Upper lobe of left lung (tissue), 6 donors: ENCODE data around the gene RPL27A. TPM values are rescaled to one million over a fixed set of nuclear protein-coding genes. Genes with fewer than 3 reads are reported as not detected.

Experiments used
- ATAC-seq, 2 donors: fragments of 200-7000 bp; cut with Tn5 transposase; one replicate each; pipeline ENCODE4 v1.9.1; 2022; ENCODE audit warnings: mild to moderate bottlenecking in 2 of 2, moderate library complexity in 2 of 2; ENCODE audit not compliant: low FRiP score in 2 of 2
- DNase-seq, 2 donors: peaks; one replicate each; pipeline ENCODE4 v3.0.0-alpha.2; 2019 to 2020
- H3K27ac ChIP-seq, 4 donors: fragments of 200-600 bp; sonication (generic); one replicate each; pipeline ENCODE4 v1.5.1; 2016 to 2019
- H3K27me3 ChIP-seq, 4 donors: fragments of 200-600 bp; sonication (generic); one replicate each; pipeline ENCODE4 v1.5.1; 2017 to 2019
- H3K36me3 ChIP-seq, 4 donors: fragments of 200-600 bp; sonication (generic); one replicate each; pipeline ENCODE4 v1.5.1; 2016 to 2019
- H3K4me1 ChIP-seq, 4 donors: fragments of 200-600 bp; sonication (generic); one replicate each; pipeline ENCODE4 v1.5.1; 2018 to 2019
- H3K4me3 ChIP-seq, 4 donors: fragments of 200-600 bp; sonication (generic); one replicate each; pipeline ENCODE4 v1.5.1; 2017 to 2019; ENCODE audit warnings: mild to moderate bottlenecking in 2 of 4, moderate library complexity in 1 of 4
- H3K9me3 ChIP-seq, 4 donors: fragments of 200-600 bp; sonication (generic); one replicate each; pipeline ENCODE4 v1.5.1; 2018 to 2019
- EP300 ChIP-seq, 4 donors: sonication (generic); formaldehyde crosslinking; IDR thresholded peaks; one replicate each; pipeline ENCODE4 v1.5.1; 2017; ENCODE audit warnings: antibody characterized with exemption in 4 of 4, control low read depth in 2 of 4
- POLR2A ChIP-seq, 4 donors: fragments of 450-650 bp; IDR thresholded peaks; one replicate each; pipeline ENCODE4 v1.5.1; 2016 to 2017; ENCODE audit warnings: antibody characterized with exemption in 4 of 4, mild to moderate bottlenecking in 2 of 4
- POLR2AphosphoS5 ChIP-seq, 2 donors: sonication (generic); formaldehyde crosslinking; IDR thresholded peaks; one replicate each; pipeline ENCODE4 v1.5.1; 2017; ENCODE audit warnings: antibody characterized with exemption in 2 of 2
- WGBS, 2 donors: methylation state at CpG; one replicate each; pipeline ENCODE4 v1.1.5; 2017 to 2018; 5-methylcytosine and 5-hydroxymethylcytosine counted together
- total RNA-seq, 6 donors: library from RNA; depleted of rRNA in 4 of 6; stranded (reverse); fragments of >200 nt in 4 of 6; gene quantifications; one replicate each; pipeline versions ENCODE4 v1.1.0 to v1.2.1, GENCODE V29; 2016 to 2021
- TF ChIP-seq, protein P1 (sequence below), 6 experiments: fragments of 450-650 bp in 4 of 6; fragments of 200-600 bp in 2 of 6; sonication (generic) in 2 of 6; IDR thresholded peaks; one replicate each; pipeline ENCODE4 v1.5.1; 2016 to 2019; ENCODE audit warnings: antibody characterized with exemption in 6 of 6
- donor health status: DM: no; HTN: no; CAD: no; lungs with moderate emphysema.
- donor health status: DM: no; HTN: yes; CAD: no; lungs with severe emphysema.

Gene RPL27A
- total RNA-seq, 6 donors from 2014 or later = 652 to 1,317 (median 861) TPM

DNA sequence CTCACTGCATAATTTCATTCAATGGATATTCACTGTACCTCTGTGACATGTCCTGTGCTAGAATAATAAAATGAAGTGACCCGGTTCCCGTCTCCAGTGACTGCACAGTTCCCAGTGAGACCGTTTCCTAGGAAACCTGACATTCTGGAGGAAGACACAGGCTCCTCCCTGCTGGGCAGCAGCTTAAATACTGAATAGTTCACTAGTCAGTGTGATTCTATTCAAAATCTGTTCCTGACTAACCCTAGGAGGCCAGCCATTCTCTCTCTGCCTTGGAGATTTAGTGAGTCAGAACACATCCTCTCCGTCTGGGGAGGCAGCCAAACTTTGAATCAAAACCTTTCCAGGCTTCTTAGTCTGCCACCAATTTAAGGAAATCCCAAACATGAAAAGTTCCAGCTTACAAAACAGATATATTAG lies 11.4 kb upstream of the RPL27A start:
- WGBS, 2 donors = 65 to 72% methylated on average over 4 of the region's 4 CpGs
- ATAC-seq = peak; percentile 82 to 96
- H3K36me3 ChIP-seq = peaks cover 0 to 15% (median 13%) of the 10 kb centered on the region in 4 donors
- no peak overlapping the region for H3K4me3 ChIP-seq
- DNase-seq = no peak
- no peaks in the 10 kb centered on the region for H3K9me3 ChIP-seq
- TF ChIP-seq, protein P1, sequence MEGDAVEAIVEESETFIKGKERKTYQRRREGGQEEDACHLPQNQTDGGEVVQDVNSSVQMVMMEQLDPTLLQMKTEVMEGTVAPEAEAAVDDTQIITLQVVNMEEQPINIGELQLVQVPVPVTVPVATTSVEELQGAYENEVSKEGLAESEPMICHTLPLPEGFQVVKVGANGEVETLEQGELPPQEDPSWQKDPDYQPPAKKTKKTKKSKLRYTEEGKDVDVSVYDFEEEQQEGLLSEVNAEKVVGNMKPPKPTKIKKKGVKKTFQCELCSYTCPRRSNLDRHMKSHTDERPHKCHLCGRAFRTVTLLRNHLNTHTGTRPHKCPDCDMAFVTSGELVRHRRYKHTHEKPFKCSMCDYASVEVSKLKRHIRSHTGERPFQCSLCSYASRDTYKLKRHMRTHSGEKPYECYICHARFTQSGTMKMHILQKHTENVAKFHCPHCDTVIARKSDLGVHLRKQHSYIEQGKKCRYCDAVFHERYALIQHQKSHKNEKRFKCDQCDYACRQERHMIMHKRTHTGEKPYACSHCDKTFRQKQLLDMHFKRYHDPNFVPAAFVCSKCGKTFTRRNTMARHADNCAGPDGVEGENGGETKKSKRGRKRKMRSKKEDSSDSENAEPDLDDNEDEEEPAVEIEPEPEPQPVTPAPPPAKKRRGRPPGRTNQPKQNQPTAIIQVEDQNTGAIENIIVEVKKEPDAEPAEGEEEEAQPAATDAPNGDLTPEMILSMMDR (IDR thresholded peaks at IDR 0.05) = no peak
- TF ChIP-seq EP300 (IDR thresholded peaks at IDR 0.05) (no peak), POLR2AphosphoS5 (IDR thresholded peaks at IDR 0.05) (no peak), POLR2A (IDR thresholded peaks at IDR 0.05) (no peak)
- peaks cover 0 to 5% (median 2%) of the 10 kb centered on the region in 4 donors for H3K4me1 ChIP-seq
- no peaks in the 10 kb centered on the region for H3K27me3 ChIP-seq
- peak overlapping the region in 3 of 4 donors; percentile 6 to 13 (median 11) for H3K27ac ChIP-seq

DNA sequence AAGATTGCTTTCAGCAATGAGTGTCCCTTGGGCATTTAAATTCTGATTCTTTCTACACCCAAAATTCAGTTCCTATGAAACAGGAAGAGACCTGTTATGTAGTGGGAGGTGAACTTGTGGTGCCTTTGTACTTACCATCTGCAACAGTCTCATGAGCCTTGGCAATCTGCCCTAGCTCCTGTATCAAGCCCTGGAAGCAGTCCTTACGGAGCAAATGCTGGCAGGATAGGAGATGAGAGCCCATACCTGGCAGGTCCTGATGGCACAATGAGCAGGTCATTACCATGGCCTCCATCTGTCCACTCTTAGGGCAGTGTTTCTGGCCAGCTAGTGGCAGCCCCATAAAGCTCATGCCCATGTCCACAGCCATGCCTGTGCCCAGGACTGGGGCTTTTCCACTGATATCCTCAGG lies 10.9 kb upstream of the RPL27A start:
- ATAC-seq (peak; percentile 26 to 68), DNase-seq (no peak)
- no peaks in the 10 kb centered on the region for H3K27me3 ChIP-seq
- H3K4me1 ChIP-seq = peaks cover 0 to 5% (median 2%) of the 10 kb centered on the region in 4 donors
- H3K36me3 ChIP-seq = peaks cover 0 to 15% (median 13%) of the 10 kb centered on the region in 4 donors
- peak overlapping the region in 2 of 4 donors; percentile 6 to 13 for H3K27ac ChIP-seq
- TF ChIP-seq EP300 (IDR thresholded peaks at IDR 0.05) (no peak), POLR2A (IDR thresholded peaks at IDR 0.05) (no peak), POLR2AphosphoS5 (IDR thresholded peaks at IDR 0.05) (no peak)
- TF ChIP-seq, protein P1 (IDR thresholded peaks at IDR 0.05) = no peak
- H3K4me3 ChIP-seq = no peak overlapping the region
- no peaks in the 10 kb centered on the region for H3K9me3 ChIP-seq
- 0% methylated on average over 1 of the region's 1 CpG; no CpG with 5 or more reads in 1 of the 2 donors for WGBS, 2 donors

DNA sequence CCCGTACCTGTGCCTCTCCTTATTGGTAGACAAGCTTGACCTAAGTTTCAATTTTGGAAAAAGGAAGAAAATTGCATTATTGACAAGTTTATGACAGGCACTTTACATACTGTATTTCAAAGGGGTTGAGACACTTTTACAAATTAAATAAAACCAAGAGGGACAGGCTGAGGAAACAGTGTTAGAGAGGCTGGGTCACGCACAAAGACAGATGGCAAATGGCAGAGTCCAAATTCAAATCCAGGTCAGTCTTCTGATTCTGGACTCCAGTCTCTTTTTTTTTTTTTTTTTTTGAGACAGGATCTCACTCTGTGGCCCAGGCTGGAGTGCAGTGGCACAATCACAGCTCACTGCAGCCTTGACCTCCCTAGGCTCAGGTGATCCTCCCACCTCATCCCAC lies 10.2 kb upstream of the RPL27A start:
- H3K4me1 ChIP-seq = peaks cover 0 to 5% (median 2%) of the 10 kb centered on the region in 4 donors
- H3K4me3 ChIP-seq = no peak overlapping the region
- DNase-seq (no peak), ATAC-seq (no peak)
- TF ChIP-seq EP300 (IDR thresholded peaks at IDR 0.05) (no peak), POLR2AphosphoS5 (IDR thresholded peaks at IDR 0.05) (no peak), POLR2A (IDR thresholded peaks at IDR 0.05) (no peak)
- WGBS, 2 donors = 95 to 97% methylated on average over 2 of the region's 2 CpGs
- H3K27ac ChIP-seq = peak overlapping the region in 1 of 4 donors; percentile 13
- H3K27me3 ChIP-seq = no peaks in the 10 kb centered on the region
- no peaks in the 10 kb centered on the region for H3K9me3 ChIP-seq
- peaks cover 0 to 15% (median 13%) of the 10 kb centered on the region in 4 donors for H3K36me3 ChIP-seq

DNA sequence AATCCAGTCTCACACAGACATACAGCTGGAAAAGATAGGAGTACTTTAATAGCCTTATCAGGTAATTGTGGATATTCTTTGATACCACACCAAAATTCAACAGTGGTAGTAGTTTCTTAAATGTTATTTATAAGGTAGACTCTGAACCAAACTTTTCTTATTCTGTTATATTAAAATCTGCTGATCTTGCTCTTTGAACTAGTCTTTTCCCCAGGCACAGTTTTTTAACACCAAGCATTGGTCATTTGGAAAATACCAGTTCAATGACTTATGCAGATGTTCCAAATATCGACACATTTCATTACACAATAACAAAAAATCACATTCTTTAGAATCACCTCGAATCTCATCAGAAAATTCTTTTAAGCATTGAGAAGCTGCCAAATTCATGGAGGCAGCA lies 7.7 kb upstream of the RPL27A start:
- 83 to 84% methylated on average over 2 of the region's 2 CpGs for WGBS, 2 donors
- Histone ChIP-seq H3K9me3 (no peaks in the 10 kb centered on the region), H3K27me3 (no peaks in the 10 kb centered on the region), H3K27ac (no peak overlapping the region), H3K36me3 (peaks cover 0 to 13% (median 12%) of the 10 kb centered on the region in 4 donors), H3K4me3 (no peak overlapping the region), H3K4me1 (peaks cover 0 to 5% (median 2%) of the 10 kb centered on the region in 4 donors)
- no peak for DNase-seq
- ATAC-seq = no peak
- TF ChIP-seq, protein P1 (IDR thresholded peaks at IDR 0.05) = no peak
- no peak for TF ChIP-seq POLR2AphosphoS5 (IDR thresholded peaks at IDR 0.05)
- TF ChIP-seq POLR2A (IDR thresholded peaks at IDR 0.05) = no peak
- no peak for TF ChIP-seq EP300 (IDR thresholded peaks at IDR 0.05)

DNA sequence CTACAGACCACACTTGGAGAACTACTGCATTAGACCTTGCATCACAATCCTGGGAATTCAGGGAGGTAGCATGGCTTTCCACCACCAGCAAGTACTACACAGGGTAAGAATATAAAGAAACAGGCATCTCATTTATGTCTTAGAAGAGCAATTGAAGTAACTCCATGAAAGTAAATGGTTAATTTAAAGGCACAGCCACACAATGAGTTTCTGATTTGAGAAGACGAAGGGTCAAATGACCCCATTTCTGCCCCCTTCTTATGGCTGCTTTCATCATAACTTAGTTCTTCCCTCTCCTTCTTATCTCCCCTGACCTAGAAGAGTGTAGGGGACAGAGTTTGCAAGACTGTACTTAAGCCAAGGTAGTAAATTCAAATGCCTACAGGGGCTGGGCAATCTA lies 6.1 kb upstream of the RPL27A start:
- DNase-seq (no peak), ATAC-seq (no peak)
- peaks cover 0 to 7% (median 7%) of the 10 kb centered on the region in 4 donors for H3K36me3 ChIP-seq
- no peaks in the 10 kb centered on the region for H3K9me3 ChIP-seq
- TF ChIP-seq EP300 (IDR thresholded peaks at IDR 0.05) (no peak), POLR2AphosphoS5 (IDR thresholded peaks at IDR 0.05) (no peak), POLR2A (IDR thresholded peaks at IDR 0.05) (no peak)
- TF ChIP-seq, protein P1 (IDR thresholded peaks at IDR 0.05) = no peak
- H3K4me1 ChIP-seq = peaks cover 0 to 5% (median 2%) of the 10 kb centered on the region in 4 donors
- 91 to 100% methylated on average over 1 of the region's 1 CpG for WGBS, 2 donors
- no peak overlapping the region for H3K27ac ChIP-seq
- H3K27me3 ChIP-seq = no peaks in the 10 kb centered on the region
- H3K4me3 ChIP-seq = no peak overlapping the region
